ENCODE results near the gene RND2. TPM values are rescaled to one million over a fixed set of nuclear protein-coding genes. Genes with fewer than 3 reads are reported as not detected.

Gene RND2
- total and polyA plus RNA-seq, 9 of the 15 experiments (the other 6 are each of a cell fraction or from before 2014, with no cell fraction given) = 0.15 to 1.9 (median 0.98) TPM

- no peak for TF ChIP-seq XRCC4 (IDR thresholded peaks at IDR 0.05; ENCODE audit: extremely low read depth, insufficient read depth, insufficient read length)
- no peak for TF ChIP-seq MLX (CRISPR knock-in tag; conservative IDR thresholded peaks at IDR 0.05)
- no peak for TF ChIP-seq POLR2AphosphoS2 (IDR thresholded peaks at IDR 0.05; ENCODE audit: low read length)
- no peak overlapping the region for H3K27ac ChIP-seq (ENCODE audit: extremely low read depth, low read depth, low read length)
- FAIRE-seq (no peak), ATAC-seq (no peak), DNase-seq (ENCODE audit: extremely low read depth in 1 of 4, low spot score in 3 of 4) (no peak)
- H3K36me3 ChIP-seq (ENCODE audit: control insufficient read depth, insufficient read depth, low read length) = no peaks in the 10 kb centered on the region
- H3K4me2 ChIP-seq (ENCODE audit: insufficient read depth, low read length) = no peak overlapping the region
- H3K9me1 ChIP-seq (ENCODE audit: control insufficient read depth, insufficient read depth, low read length) = no peaks in the 10 kb centered on the region
- no peak overlapping the region for H3K4me3 ChIP-seq
- no peak overlapping the region for H2AFZ ChIP-seq (ENCODE audit: low read depth, low read length)
- CTCF ChIA-PET (ENCODE audit: low intra/inter-chr PET ratio) = no interaction called here
- POLR2A ChIA-PET = interaction anchor here (1.0 kb wide), 1 partner anchor 62 kb away, joined by 3 read pairs; no protein-coding TSS in a partner anchor
- 70% methylated on average over 5 of the region's 5 CpGs for WGBS (ENCODE audit: insufficient coverage, low coverage, missing lambda C conversion rate)
- intact Hi-C loops (cut with micrococcal nuclease) = no loop called here
- no peaks in the 10 kb centered on the region for H3K9me3 ChIP-seq (replicated peaks; ENCODE audit: control insufficient read depth, insufficient read depth, low read depth, low read length)
- H3K27me3 ChIP-seq (ENCODE audit: control insufficient read depth in 2 of 2, insufficient read depth in 2 of 2, low read length in 2 of 2) = no peaks in the 10 kb centered on the region
- H3K9ac ChIP-seq (ENCODE audit: insufficient read depth in 1 of 2, low read depth in 2 of 2, low read length in 2 of 2) = no peak overlapping the region
- H3K4me1 ChIP-seq (replicated peaks in 1 of 2; ENCODE audit: control insufficient read depth in 2 of 2, insufficient read depth in 2 of 2, low read length in 2 of 2) = peaks cover 3 to 51% of the 10 kb centered on the region in 2 experiments
- BruUV-seq (replicated peaks) = no TSS peak
- peaks cover 6% of the 10 kb centered on the region; the same call in 2 of the 3 replicates for H3K79me2 ChIP-seq (ENCODE audit: control insufficient read depth, insufficient read depth, low read length)
- in situ Hi-C loops (cut with MboI) = no loop called here
- H4K20me1 ChIP-seq (replicated peaks; ENCODE audit: control insufficient read depth, insufficient read depth, low read length) = no peaks in the 10 kb centered on the region
Observed at GRCh38 chr17:43026595-43026994, 1.6 kb downstream of the RND2 start.

Data from K562 (cell line).